ENCODE measurements around the gene EIPR1. TPM values are rescaled to one million over a fixed set of nuclear protein-coding genes. Genes with fewer than 3 reads are reported as not detected.

EIPR1 gene
- total and polyA plus RNA-seq, 2 experiments from 2014 or later, result 17.4 to 46.3 TPM

- H3K27me3 ChIP-seq (ENCODE audit: insufficient read depth), result no peaks in the 10 kb centered on the region
- peaks cover 17% of the 10 kb centered on the region for H3K4me1 ChIP-seq (ENCODE audit: insufficient read depth)
- DNase-seq (ENCODE audit: low spot score), result peak; percentile 44
- no peak for ATAC-seq
- no peaks in the 10 kb centered on the region for H3K36me3 ChIP-seq (ENCODE audit: insufficient read depth)
- H3K4me2 ChIP-seq, result peak overlapping the region; percentile 78
- H3K9me3 Mint-ChIP-seq, result no peaks in the 10 kb centered on the region; the same call in 2 of the 3 replicates
- H3K36me3 Mint-ChIP-seq (ENCODE audit: low read depth), result peaks cover 13% of the 10 kb centered on the region
- H4K20me1 ChIP-seq (replicated peaks; ENCODE audit: insufficient read depth), result 0 out of 2 replicates have a peak, but pooled peaks cover under 1% of the 10 kb centered on the region
- H2AFZ ChIP-seq, result peak overlapping the region; percentile 79
- peaks cover 24% of the 10 kb centered on the region for H3K4me1 Mint-ChIP-seq
- peak overlapping the region; percentile 95 for H3K27ac Mint-ChIP-seq
- peaks cover 6% of the 10 kb centered on the region for H3K27me3 Mint-ChIP-seq (ENCODE audit: insufficient read depth, low read depth, poor library complexity)
- TF ChIP-seq JUNB (IDR thresholded peaks at IDR 0.05; ENCODE audit: unreplicated experiment) (no peak), ETS1 (IDR thresholded peaks at IDR 0.05) (no peak)
- peak overlapping the region; percentile 98 for H3K4me3 ChIP-seq
- peaks cover 56% of the 10 kb centered on the region for H3K79me2 ChIP-seq (replicated peaks; ENCODE audit: insufficient read depth)
- 0 out of 2 replicates have a peak overlapping the region, but pooled peaks have one; percentile 46 for H3K27ac ChIP-seq (ENCODE audit: low read depth)
- 0 out of 2 replicates have a peak, but pooled peaks cover 3% of the 10 kb centered on the region for H3K9me2 ChIP-seq (ENCODE audit: insufficient read depth)
- H3F3A ChIP-seq (replicated peaks; ENCODE audit: low read depth), result peaks cover 3% of the 10 kb centered on the region
- peak overlapping the region; percentile 96 for H3K4me3 Mint-ChIP-seq
These were observed 373 bp downstream of the EIPR1 start for GRCh38 chr2:3377279-3377611.

GRCh38 chr2:3376821-3377220, 797 bp downstream of the EIPR1 start:
- no peaks in the 10 kb centered on the region for H3K36me3 ChIP-seq (ENCODE audit: insufficient read depth)
- peak overlapping the region; percentile 78 for H3K4me2 ChIP-seq
- no peaks in the 10 kb centered on the region; the same call in 2 of the 3 replicates for H3K9me3 Mint-ChIP-seq
- H3K27ac Mint-ChIP-seq, result peak overlapping the region; percentile 33
- no peaks in the 10 kb centered on the region for H4K20me1 ChIP-seq (replicated peaks; ENCODE audit: insufficient read depth)
- H3K4me1 Mint-ChIP-seq, result peaks cover 24% of the 10 kb centered on the region
- no peak overlapping the region for H3K27ac ChIP-seq (ENCODE audit: low read depth)
- H2AFZ ChIP-seq, result no peak overlapping the region
- H3K9me2 ChIP-seq (ENCODE audit: insufficient read depth), result 0 out of 2 replicates have a peak, but pooled peaks cover 3% of the 10 kb centered on the region
- peaks cover 3% of the 10 kb centered on the region for H3F3A ChIP-seq (replicated peaks; ENCODE audit: low read depth)
- H3K36me3 Mint-ChIP-seq (ENCODE audit: low read depth), result peaks cover 12% of the 10 kb centered on the region
- no peak for DNase-seq (ENCODE audit: low spot score)
- H3K27me3 ChIP-seq (ENCODE audit: insufficient read depth), result no peaks in the 10 kb centered on the region
- H3K79me2 ChIP-seq (replicated peaks; ENCODE audit: insufficient read depth), result peaks cover 53% of the 10 kb centered on the region
- H3K27me3 Mint-ChIP-seq (ENCODE audit: insufficient read depth, low read depth, poor library complexity), result peaks cover 6% of the 10 kb centered on the region
- peak overlapping the region; percentile 98 for H3K4me3 ChIP-seq
- no peak for ATAC-seq
- H3K4me3 Mint-ChIP-seq, result peak overlapping the region; percentile 96
- H3K4me1 ChIP-seq (ENCODE audit: insufficient read depth), result peaks cover 17% of the 10 kb centered on the region
- TF ChIP-seq EZH2phosphoT487 (IDR thresholded peaks at IDR 0.05; ENCODE audit: unreplicated experiment) (no peak), CREB1 (CRISPR knock-in tag; IDR thresholded peaks at IDR 0.05; ENCODE audit: low read depth) (no peak), EZH2 (IDR thresholded peaks at IDR 0.05; ENCODE audit: low read depth, unreplicated experiment) (no peak), ZNF462 (CRISPR knock-in tag; IDR thresholded peaks at IDR 0.05) (no peak), NANOG (IDR thresholded peaks at IDR 0.05; ENCODE audit: borderline replicate concordance) (no peak), REST (IDR thresholded peaks at IDR 0.05; ENCODE audit: unreplicated experiment) (no peak), STAT1 (IDR thresholded peaks at IDR 0.05; ENCODE audit: unreplicated experiment) (no peak), ZNF114 (CRISPR knock-in tag; IDR thresholded peaks at IDR 0.05) (no peak)
